ENCODE results near the gene RFLNA.

The RFLNA gene

GRCh38 chr12:124259154-124260066 lies 35.5 kb upstream of the RFLNA start:
- TF ChIP-seq CTCF (IDR thresholded peaks at IDR 0.05; ENCODE audit: insufficient read depth, low read length, missing control alignments): no peak
- DNase-seq (ENCODE audit: low read depth, low spot score): no peak
- H3K4me3 ChIP-seq (ENCODE audit: low read depth, low read length): no peak overlapping the region
- ChIA-PET CTCF (interaction anchor here (0.9 kb wide), 1 partner anchor 9 kb away, joined by 3 read pairs; no protein-coding TSS in a partner anchor), POLR2A (interaction anchor here (0.6 kb wide), 1 partner anchor 25 kb away, joined by 3 read pairs; no protein-coding TSS in a partner anchor)

GRCh38 chr12:124261885-124262284 lies 33.0 kb upstream of the RFLNA start:
- no peak overlapping the region for H3K4me3 ChIP-seq (ENCODE audit: low read depth, low read length)
- CTCF ChIA-PET: no interaction called here
- TF ChIP-seq CTCF (IDR thresholded peaks at IDR 0.05; ENCODE audit: insufficient read depth, low read length, missing control alignments): no peak
- DNase-seq (ENCODE audit: low read depth, low spot score): no peak
- POLR2A ChIA-PET: no interaction called here

GRCh38 chr12:124264089-124264795 lies 30.7 kb upstream of the RFLNA start:
- no peak overlapping the region for H3K4me3 ChIP-seq (ENCODE audit: low read depth, low read length)
- ChIA-PET CTCF (interaction anchor here (1.0 to 1.3 kb wide), 2 partner anchors 10 to 11 kb away, joined by 3 read pairs; no protein-coding TSS in a partner anchor), POLR2A (no interaction called here)
- DNase-seq (ENCODE audit: low read depth, low spot score): no peak
- no peak for TF ChIP-seq CTCF (IDR thresholded peaks at IDR 0.05; ENCODE audit: insufficient read depth, low read length, missing control alignments)

- ChIA-PET POLR2A (no interaction called here), CTCF (no interaction called here)
- H3K4me3 ChIP-seq (ENCODE audit: low read depth, low read length): no peak overlapping the region
- no peak for DNase-seq (ENCODE audit: low read depth, low spot score)
- no peak for TF ChIP-seq CTCF (IDR thresholded peaks at IDR 0.05; ENCODE audit: insufficient read depth, low read length, missing control alignments)
Observed at GRCh38 chr12:124264879-124265278, 30.0 kb upstream of the RFLNA start.

GRCh38 chr12:124267205-124267778 lies 27.6 kb upstream of the RFLNA start:
- H3K4me3 ChIP-seq (ENCODE audit: low read depth, low read length): no peak overlapping the region
- no peak for DNase-seq (ENCODE audit: low read depth, low spot score)
- CTCF ChIA-PET: no interaction called here
- TF ChIP-seq CTCF (IDR thresholded peaks at IDR 0.05; ENCODE audit: insufficient read depth, low read length, missing control alignments): no peak
- POLR2A ChIA-PET: no interaction called here

- no peak for TF ChIP-seq CTCF (IDR thresholded peaks at IDR 0.05; ENCODE audit: insufficient read depth, low read length, missing control alignments)
- ChIA-PET CTCF (no interaction called here), POLR2A (no interaction called here)
- no peak for DNase-seq (ENCODE audit: low read depth, low spot score)
- no peak overlapping the region for H3K4me3 ChIP-seq (ENCODE audit: low read depth, low read length)
Observed at GRCh38 chr12:124270671-124271070, 24.2 kb upstream of the RFLNA start.
